NCI-H2107 treated with DMSO at 0.1 percent for 48 hours (cell line): Measurements from ENCODE around the gene PLIN1.

ENCODE experiments used
- DNase-seq: peaks from one replicate; lab custom pipeline; 2025; ENCODE audit not compliant: unreplicated experiment; lab: John Stamatoyannopoulos, UW

Gene PLIN1

DNA sequence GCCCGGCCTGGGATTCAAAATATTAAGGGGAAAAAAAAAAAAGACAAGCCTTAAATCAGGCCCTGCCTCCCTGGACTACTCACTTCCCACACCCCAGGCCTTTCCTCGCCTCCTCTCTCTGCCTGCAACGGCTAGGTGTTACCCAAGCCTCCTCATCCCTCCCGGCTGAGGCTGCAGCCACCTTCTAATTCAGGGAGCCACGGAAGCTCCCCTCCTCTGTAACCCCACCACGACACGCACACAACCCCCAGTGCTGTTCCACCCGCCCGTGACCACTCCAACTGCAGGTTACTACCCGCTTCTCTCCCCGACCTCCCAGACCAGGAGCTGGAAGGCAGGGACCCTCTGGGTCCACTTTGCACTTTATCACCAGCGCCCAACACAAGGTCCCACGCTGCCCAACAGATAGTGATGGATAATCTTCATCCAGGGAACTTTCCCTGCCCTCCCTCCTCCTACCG is 24.8 kb downstream of the PLIN1 start:
- DNase-seq = no peak

GRCh38 chr15:89653578-89653977 is 25.6 kb downstream of the PLIN1 start:
- DNase-seq = no peak

- no peak for DNase-seq
These were observed 26.5 kb downstream of the PLIN1 start for GRCh38 chr15:89652666-89653065.

GRCh38 chr15:89652131-89652530 is 27.0 kb downstream of the PLIN1 start:
- DNase-seq = no peak

GRCh38 chr15:89649716-89650115 is 29.5 kb downstream of the PLIN1 start:
- no peak for DNase-seq

GRCh38 chr15:89649013-89649625 is 30.0 kb downstream of the PLIN1 start:
- DNase-seq = no peak

- DNase-seq = no peak
These were observed 30.8 kb downstream of the PLIN1 start for GRCh38 chr15:89648106-89649012.

DNA sequence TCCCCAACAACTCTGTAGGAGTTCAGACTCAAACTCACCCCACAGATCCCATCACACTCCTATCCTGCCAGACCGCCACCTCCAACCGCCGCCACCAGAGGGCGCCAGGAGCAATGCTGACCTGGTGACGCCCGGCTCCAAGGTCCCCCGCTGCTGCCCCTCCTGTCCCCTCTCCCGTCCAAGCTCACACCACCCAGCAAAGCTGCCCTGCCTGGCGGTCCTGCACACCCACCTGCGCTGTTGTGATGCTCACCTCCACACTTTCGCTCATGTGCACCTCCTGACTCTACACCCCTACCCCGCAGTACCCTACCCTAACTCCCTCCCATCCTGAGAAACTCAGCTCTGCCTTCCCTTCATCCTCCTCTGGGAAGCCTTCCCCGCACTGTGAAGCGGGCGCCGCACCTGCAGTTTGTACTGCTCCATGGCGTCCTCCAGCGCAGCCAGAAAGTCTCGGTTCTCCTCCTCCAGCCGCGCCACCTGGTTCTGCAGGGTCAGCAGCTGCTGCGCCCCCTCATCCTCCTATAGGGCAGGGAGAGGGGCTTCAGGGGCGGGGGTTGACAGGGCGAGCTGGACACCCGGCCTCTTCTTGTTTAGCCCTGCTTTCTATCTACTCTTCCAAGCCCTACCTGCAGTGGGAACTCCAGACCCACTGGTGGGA is 31.8 kb downstream of the PLIN1 start:
- DNase-seq = no peak

- no peak for DNase-seq
These were observed 32.6 kb downstream of the PLIN1 start for GRCh38 chr15:89646416-89647141.

GRCh38 chr15:89645680-89646079 is 33.5 kb downstream of the PLIN1 start:
- DNase-seq = no peak

- no peak for DNase-seq
These were observed 37.1 kb downstream of the PLIN1 start for GRCh38 chr15:89642106-89642505.

- DNase-seq = no peak
These were observed 38.1 kb downstream of the PLIN1 start for GRCh38 chr15:89641053-89641452.

DNA sequence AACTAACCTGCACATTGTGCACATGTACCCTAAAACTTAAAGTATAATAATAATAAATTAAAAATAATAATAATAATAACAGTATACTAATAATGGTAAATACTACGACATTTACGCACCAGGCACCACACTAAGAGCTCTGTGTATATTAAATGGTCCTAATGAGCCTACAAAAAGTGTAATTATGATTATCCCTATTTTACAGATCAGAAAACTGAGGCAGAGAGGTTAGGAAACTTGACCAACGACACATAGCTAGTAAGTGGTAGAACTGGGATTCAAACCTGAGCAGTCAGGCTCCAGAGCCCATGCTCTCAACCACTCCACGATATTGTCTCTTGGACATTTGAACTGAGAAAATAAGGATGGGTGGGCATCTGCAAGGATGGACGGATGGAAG is 38.9 kb downstream of the PLIN1 start:
- DNase-seq = no peak

- DNase-seq = no peak
These were observed 45.6 kb downstream of the PLIN1 start for GRCh38 chr15:89633585-89633984.

GRCh38 chr15:89632563-89633430 is 46.4 kb downstream of the PLIN1 start:
- no peak for DNase-seq

DNA sequence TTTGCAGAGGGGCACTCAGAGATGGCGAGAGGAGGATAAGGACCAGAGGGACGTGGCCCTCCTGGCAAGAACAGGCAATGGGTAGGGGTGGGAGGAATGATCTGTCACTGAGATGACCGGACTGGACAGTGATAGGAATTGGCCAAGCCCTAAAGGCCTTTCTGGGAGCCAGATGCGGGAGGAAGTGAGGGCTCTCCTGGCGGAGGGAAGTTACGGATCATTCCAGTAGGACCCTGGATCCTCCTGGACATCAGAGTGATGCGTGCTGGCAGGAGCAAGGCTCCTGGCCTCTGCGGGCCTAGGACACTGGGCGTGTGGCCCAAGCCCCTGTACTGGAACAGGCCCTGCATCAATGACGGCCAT is 47.3 kb downstream of the PLIN1 start:
- no peak for DNase-seq

DNA sequence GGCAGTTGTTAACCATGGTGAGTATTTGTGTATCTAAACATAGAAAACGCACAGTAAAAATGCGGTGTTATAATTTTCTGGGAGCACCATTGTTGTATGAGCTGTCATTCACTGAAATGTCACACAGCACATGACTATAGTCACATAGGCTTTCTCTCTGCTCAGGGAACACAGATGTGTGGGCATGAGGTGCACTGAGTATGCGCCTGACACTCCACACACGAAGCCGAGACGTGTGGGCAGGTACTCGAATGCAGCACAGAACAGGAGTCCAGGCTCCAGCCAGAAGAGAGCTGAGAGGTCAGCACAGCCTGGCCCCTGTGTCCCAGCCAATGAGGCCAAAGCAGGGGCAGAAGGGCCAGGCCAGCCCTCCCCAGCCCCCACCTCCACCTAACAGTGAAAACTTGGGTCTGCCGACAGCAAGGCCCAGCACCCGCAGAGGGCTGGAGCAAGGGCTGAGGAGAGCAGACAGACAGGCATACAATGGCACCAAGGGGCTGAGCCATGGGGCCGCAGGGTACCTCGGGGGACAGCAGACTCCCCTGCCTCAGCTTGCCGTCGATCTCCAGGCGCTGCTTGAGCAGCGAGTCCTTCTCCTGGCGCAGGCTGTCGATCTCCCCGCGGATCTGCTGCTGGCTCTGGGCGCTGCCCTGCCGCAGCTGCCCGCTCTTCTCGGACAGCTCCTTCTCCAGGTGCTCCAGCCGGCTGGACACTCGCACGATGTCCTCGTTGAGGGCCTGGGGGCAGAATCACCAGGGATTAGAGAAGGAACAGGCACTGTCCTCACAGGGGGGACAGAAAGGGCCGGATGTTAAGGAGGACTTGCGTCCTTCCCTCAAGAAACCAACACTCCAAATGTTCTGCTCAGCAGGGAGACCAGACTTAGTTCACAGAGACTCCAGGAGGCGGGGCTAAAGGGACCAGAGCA is 47.9 kb downstream of the PLIN1 start:
- DNase-seq = no peak

GRCh38 chr15:89630260-89630659 is 48.9 kb downstream of the PLIN1 start:
- no peak for DNase-seq

DNA sequence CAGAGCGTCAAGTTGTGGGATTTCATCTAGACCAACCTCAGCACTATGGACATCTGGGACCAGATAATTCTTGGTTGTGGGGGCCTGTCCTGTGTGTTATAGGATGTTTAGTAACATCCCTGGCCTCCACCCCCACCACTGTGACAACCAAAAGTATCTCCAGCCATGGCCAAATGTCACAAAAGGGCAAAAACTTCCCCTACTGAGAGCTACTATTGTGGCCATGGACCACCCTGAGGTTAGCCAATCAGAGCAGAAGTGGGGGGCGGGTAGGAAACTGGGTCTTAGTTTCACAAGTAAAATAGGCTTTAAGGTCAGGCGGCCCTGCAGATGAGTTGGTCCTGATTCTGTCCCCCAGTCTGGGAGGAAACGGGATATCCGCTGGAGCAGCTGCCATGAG is 49.3 kb downstream of the PLIN1 start:
- no peak for DNase-seq
